Keratinocyte (primary cell): Measurements from ENCODE around the gene MID1.

ENCODE experiments used
- EZH2 ChIP-seq: IDR thresholded peaks from one replicate; pipeline ENCODE4 v1.6.1; 2012; ENCODE audit warnings: inconsistent platforms, mild to moderate bottlenecking, low read length, moderate library complexity
- TF ChIP-seq, protein P1 (sequence below), 3 experiments: IDR thresholded peaks in 1 of 3; conservative IDR thresholded peaks in 1 of 3; optimal IDR thresholded peaks in 1 of 3; 2 replicates in 2 of 3; 3 replicates in 1 of 3; pipeline versions ENCODE3 to v1.5.1; 2011; ENCODE audit warnings: low read length in 3 of 3, mild to moderate bottlenecking in 3 of 3, moderate library complexity in 2 of 3, control low read depth in 1 of 3, inconsistent platforms in 1 of 3; ENCODE audit not compliant: insufficient read depth in 2 of 3; ENCODE audit errors: extremely low read depth in 1 of 3

- TF ChIP-seq, protein P1, sequence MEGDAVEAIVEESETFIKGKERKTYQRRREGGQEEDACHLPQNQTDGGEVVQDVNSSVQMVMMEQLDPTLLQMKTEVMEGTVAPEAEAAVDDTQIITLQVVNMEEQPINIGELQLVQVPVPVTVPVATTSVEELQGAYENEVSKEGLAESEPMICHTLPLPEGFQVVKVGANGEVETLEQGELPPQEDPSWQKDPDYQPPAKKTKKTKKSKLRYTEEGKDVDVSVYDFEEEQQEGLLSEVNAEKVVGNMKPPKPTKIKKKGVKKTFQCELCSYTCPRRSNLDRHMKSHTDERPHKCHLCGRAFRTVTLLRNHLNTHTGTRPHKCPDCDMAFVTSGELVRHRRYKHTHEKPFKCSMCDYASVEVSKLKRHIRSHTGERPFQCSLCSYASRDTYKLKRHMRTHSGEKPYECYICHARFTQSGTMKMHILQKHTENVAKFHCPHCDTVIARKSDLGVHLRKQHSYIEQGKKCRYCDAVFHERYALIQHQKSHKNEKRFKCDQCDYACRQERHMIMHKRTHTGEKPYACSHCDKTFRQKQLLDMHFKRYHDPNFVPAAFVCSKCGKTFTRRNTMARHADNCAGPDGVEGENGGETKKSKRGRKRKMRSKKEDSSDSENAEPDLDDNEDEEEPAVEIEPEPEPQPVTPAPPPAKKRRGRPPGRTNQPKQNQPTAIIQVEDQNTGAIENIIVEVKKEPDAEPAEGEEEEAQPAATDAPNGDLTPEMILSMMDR (optimal IDR thresholded peaks at IDR 0.05 in 1 of 3, IDR thresholded peaks at IDR 0.05 in 1 of 3, conservative IDR thresholded peaks at IDR 0.05 in 1 of 3; ENCODE audit: extremely low read depth in 1 of 3, insufficient read depth in 2 of 3, low read length in 3 of 3) = no peak
- TF ChIP-seq EZH2 = no peak
Measured at GRCh38 chrX:10474913-10475568, 145.3 kb downstream of the MID1 start.
